NCI-H1930 (cell line): ENCODE measurements around the gene ARRDC5.
"Not testable (repeated sequence)": the region's sequence is repeated elsewhere in the genome, so short reads cannot be mapped to it uniquely, and the experiment has no call there.

Experiments used
- DNase-seq, 2 experiments: peaks; one replicate each; lab custom pipeline; 2025; lab: John Stamatoyannopoulos, UW

The ARRDC5 gene

DNA sequence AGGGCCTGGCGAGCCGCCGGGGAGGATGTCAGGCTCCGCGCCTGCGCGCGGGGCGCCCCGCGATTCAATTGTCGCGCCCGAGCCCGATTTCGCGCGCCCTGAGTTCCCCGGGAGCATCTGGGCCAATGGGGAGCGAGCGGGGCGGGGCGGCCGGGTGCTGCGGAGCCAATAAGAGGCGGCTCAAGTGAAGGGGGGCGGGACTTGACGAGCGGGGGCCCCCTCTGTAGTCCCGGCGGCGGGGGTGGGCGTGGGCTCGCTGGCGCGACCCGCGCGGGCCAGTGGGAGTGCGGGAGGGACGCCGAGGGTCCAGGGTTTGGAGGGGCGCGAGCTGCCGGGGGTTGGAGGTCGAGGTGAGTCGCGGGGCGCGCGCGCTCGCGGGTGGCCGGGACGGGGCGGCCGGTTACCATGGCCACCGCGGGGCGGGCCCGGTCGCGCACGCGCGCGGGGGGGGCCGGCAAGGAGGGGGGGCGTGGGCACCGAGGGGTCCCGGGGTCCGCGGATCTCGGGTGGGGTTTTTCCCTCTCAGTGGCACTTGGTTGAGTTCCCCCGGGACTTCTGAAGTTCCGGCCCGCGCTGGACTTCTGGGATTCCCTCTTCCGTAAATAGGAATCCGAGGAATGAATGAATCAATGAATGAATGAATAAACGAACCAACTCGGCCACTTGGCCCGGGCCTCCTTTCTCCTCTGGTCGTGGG, 7.3 kb upstream of the ARRDC5 start:
- DNase-seq: peak; percentile 85

DNA sequence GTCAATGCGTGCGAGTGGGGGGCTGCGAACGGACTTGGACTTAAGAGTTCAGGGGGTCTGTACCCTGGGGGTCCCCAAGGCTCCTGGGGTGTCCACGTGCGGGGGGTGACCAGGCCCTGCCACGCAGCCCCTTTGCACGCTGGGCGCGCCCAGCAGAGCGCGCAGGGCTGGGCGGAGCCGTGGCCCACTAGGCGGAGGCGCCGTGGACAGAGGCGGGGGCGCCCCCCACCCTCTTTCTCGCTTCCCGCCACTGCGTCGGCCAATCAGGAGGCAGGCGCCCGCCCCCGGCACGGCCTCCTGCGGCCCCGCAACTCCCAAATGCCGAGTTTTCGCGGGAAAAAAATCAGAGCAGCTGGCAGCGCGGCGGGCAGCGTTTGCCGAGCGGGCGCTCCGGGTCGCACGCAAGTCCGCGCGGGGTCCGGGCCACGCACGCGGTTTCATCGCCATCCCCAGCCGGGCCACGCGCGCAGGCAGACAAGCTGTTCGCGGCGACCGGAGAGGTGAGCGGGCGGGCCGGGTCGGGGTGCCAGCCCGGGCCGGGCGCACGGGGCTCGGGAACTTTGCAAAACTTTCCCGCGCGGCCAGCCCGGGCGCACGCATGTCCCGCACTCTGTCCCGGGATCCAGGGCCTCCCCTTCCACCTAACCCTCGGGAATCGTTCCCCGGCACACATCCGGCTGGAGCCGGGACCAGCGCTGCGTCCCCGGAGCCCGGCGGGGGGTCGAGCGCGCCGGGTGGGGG, 6.6 kb upstream of the ARRDC5 start, which contains the start of gene UHRF1:
Gene UHRF1, plus strand, starts transcription at position 346 of the 741 bp plus-strand sequence. CDS start 1,385 bp downstream, outside the sequence.
- peak; percentile 30 to 43 for DNase-seq

DNA sequence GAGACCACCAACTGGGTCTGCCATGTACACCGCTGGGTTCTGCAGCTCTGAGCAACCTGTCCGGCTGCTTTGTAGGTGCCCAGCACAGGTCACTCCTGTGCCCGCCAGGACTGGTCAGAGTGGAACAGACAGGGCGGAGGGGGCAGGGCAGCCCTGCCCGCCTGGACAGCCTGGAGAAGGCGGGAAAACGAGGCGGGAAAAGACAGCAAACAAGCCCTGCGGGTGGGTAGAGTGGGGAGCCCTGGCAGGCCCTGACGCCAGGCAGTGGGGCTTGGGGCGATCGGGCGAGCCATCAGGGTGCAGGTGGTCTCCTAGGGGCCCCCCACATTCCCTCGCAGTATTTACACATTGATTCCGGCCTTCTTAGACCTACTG, 6.1 kb upstream of the ARRDC5 start:
- DNase-seq: no peak

DNA sequence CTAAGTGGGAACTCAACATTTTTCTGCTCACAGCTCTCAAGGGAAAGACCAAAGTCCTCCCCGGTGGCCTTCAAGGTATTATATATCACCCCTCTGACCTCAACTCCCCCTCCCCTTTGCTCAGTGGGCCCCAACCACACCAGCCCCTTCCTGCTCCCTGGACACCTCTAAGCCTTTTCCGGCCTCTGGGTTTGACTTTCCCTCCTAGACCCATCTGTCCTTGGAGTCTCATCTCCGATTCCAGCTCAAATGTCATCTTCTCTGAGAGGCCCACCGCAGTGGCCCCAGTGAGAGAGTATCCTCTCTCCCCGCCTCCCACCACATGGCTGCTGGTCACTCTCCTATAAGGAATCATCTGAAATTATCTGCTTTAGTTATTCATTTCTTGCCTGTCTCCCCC, 5.7 kb upstream of the ARRDC5 start:
- no peak for DNase-seq

DNA sequence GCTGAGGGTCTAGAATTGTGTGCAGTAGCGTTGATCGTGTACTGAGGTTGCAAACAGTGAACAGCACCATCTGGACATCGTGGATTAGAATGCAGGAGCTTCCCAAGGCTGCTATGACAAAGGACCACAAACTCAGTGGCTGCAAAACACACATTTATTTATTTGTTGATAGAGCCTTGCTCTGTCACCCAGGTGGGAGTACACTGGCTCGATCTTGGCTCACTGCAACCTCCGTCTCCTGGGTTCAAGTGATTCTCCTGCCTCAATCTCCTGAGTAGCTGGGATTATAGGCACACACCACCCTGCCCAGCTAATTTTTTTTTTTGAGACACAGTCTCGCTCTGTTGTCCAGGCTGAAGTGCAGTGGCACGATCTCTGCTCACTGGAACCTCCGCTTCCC, 4.3 kb upstream of the ARRDC5 start:
- no peak for DNase-seq

DNA sequence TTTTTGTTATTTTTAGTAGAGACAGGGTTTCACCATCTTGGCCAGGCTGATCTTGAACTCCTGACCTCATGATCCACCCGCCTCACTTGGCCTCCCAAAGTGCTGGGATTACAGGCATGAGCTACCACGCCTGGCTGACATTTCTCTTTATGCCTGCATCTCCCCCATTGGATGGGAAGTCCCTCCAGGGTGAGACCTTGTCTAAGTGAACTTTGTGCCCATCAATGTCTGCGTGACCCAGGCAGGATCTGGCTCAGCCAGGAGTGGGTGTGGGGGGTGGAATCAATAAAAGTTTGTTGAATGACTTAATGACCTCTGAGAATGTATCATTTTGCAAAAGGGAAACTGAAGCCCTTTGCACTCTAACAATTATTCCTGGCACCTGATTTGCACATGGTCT, 1.8 kb upstream of the ARRDC5 start:
- DNase-seq: no peak

DNA sequence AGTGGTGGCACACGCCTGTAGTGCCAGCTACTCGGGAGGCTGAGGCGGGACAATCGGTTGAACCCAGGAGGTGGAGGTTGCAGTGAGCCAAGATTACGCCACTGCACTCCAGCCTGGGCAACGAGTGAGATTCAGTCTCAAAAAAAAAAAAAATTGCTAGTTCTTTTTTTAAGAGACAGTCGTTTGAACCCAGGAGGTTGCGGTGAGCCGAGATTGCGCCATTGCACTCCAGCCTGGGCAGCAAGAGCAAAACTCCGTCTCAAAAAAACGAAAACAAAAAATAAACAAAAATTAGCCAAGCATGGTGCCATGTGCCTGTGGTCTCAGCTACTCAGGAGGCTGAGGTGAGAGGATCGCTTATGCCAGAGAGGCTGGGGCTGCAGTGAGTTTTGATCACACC, 1.8 kb downstream of the ARRDC5 start:
- not testable (repeated sequence) for DNase-seq

DNA sequence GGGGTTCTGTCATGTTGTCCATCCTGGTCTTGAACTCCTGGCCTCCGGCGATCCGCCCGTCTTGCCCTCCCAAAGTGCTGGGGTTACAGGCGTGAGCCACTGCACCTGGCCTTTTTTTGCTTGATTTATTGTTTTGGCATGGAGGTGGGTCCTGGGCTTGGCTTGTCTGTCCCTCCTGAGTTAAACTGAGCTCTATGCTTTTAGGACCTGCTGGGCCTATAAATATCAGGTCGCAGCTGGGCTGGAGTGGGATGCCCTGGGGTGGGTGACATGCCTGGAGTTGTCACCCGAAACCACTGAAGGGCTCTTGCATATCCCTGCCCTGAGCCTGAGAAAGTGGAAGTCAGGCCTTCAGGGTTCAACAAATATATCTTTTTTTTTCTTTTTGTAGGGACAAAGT, 5.5 kb downstream of the ARRDC5 start:
- DNase-seq: no peak

DNA sequence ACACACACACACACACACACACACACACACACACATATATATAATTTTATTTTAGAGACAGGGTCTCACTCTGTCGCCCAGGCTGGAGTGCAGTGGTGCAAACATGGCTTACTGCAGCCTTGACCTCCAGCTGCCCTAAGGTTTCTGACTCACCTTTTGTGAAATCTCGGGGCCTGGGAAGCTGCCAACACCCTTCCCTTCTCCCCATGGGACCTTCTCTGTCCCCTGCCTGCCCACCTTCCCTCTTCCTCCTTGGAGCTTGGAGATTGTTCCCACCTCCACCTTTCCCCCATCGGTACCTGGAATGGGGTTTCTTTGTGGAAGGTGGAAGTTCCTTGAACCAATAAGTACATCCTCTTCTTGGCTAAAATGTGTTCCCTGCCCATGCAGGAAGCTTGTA, 6.3 kb downstream of the ARRDC5 start:
- DNase-seq: no peak

DNA sequence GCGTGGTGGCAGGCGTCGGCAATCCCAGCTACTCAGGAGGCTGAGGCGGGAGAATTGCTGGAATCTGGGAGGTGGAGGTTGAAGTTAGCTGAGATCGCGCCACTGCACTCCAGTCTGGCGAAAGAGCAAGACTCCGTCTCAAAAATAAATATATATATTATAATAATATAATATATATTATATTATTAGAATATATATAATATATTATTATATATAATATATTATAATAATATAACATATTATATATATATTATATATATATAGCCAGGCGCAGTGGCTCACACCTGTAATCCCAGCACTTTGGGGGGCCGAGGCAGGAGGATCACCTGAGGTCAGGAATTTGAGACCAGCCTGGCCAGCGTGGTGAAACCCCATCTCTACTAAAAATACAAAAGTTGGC, 9.7 kb downstream of the ARRDC5 start:
- DNase-seq: not testable (repeated sequence)

DNA sequence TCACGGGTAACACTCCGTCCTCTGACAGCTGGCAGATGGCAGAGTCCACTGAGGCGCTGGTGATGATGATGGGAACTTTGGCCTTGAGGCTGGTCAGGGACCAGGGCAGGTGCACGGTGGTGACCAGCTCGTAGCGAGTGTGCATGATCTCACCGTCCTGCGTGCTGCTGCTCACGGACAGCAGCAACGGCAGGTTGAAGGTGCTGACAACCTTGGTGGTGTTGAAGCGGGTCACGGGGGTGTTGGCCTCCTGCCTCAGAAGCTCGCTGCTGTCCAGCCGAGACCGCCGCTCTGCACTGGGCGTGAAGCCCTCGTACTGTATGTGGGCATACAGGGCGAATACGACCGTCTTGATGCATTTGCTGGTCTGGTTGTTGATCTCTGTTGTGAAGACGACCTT, 11.6 kb downstream of the ARRDC5 start:
- DNase-seq: no peak

DNA sequence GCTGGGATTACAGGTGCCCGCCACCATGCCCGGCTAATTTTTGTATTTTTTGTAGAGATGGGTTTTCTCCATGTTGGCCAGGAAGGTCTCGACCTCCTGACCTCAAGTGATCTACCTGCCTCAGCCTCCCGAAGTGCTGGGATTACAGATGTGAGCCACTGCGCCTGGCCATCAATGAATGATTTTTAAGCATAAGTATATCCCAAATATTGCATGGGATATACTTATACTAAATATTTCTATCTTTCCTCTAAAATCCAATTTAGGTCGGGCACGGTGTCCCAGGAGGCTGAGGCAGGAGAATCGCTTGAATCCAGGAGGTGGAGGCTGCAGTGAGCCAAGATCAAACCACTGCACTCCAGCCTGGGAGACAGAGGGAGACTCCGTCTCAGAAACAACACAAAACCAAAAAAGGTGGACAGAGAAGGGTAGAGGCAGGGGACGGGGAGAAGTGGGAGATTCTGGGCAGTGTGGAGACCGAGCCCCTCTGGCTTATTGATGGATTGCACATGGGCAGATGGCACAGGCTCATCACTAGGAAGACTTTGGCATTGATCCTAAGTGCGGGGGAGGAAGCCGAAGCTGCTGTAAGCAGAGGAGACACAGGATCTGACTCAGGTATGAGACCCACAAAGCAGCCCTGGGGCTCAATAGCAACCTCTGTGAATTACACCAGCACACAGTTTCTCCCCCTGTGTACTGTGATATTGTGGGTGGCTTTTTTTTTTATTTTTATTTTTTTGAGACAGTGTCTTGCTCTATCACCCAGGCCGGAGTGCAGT, 13.5 kb downstream of the ARRDC5 start:
- no peak for DNase-seq

DNA sequence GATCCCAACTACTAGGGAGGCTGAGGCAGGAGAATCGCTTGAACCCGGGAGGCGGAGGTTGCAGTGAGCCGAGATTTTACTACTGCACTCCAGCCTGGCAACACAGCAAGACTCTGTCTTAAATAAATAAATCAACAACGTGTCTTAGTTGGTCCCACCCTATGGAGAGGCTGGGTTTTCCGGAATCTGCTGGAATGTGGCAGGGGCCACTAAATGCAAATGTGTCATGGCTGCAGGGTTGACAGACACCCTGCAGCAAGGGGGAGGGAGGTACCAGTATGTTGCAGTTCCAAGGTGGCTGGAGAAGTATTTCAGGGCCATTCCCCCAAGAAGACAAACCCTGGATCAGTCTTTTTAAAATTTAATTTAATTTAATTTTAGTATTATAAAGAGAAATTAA, 14.9 kb downstream of the ARRDC5 start:
- not testable (repeated sequence) for DNase-seq

DNA sequence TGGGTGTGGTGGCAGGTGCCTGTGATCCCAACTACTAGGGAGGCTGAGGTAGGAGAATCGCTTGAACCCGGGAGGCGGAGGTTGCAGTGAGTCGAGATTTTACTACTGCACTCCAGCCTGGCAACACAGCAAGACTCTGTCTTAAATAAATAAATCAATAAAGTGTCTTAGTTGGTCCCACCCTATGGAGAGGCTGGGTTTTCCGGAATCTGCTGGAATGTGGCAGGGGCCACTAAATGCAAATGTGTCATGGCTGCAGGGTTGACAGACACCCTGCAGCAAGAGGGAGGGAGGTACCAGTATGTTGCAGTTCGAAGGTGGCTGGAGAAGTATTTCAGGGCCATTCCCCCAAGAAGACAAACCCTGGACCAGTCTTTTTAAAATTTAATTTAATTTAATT, 17.7 kb downstream of the ARRDC5 start:
- DNase-seq: not testable (repeated sequence)

DNA sequence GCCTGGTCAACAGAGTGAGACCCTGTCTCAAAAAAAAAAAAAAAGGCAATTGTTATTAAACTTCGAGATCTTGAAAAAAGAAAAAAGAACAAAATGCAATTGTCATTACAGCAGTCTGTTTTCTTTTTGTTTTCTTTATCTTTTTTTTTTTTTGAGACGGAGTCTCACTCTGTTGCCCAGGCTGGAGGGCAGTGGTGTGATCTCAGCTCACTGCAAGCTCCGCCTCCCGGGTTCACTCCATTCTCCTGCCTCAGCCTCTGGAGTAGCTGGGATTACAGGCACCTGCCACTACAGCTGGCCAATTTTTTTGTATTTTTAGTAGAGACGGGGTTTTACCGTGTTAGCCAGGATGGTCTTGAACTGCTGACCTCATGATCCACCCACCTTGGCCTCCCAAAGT, 19.8 kb downstream of the ARRDC5 start:
- not testable (repeated sequence) for DNase-seq

DNA sequence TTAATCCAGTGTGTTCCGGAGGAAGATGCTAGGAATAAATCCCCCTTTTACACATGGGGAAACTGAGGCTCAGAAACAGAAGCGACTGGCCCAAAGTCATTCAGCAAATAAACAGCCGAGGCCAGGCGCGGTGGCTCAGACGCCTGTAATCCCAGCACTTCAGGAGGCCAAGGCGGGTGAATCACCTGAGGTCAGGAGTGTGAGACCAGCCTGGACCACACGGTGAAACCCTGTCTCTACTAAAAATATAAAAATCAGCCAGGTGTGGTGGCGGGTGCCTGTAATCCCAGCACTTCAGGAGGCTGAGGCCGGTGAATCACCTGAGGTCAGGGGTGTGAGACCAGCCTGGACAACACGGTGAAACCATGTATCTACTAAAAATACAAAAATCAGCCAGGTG, 23.7 kb downstream of the ARRDC5 start:
- DNase-seq: no peak

DNA sequence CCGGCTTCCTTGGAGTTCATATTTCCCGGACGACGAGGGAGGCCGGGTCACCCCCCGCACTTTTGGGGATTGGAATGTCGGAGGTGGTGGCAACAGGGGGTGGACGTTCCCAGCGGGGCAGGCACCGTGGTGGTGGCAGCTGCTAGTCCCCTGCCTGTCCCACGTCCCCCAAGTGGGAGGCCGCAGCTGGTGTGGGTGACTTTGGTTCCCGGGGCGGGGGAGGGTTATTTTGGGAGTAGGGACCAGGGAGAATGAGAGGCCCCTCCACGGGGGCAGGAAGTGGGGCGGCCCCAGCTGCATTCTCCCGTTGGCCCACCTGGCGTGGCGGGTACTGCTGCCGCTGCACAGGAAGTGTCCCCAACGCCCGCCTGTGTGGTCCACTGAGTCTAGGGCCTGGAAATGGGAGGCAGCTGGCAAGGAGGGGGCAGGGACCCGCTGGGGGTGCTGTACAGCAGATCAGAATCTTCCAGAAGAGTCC, 24.2 kb downstream of the ARRDC5 start:
- no peak for DNase-seq

DNA sequence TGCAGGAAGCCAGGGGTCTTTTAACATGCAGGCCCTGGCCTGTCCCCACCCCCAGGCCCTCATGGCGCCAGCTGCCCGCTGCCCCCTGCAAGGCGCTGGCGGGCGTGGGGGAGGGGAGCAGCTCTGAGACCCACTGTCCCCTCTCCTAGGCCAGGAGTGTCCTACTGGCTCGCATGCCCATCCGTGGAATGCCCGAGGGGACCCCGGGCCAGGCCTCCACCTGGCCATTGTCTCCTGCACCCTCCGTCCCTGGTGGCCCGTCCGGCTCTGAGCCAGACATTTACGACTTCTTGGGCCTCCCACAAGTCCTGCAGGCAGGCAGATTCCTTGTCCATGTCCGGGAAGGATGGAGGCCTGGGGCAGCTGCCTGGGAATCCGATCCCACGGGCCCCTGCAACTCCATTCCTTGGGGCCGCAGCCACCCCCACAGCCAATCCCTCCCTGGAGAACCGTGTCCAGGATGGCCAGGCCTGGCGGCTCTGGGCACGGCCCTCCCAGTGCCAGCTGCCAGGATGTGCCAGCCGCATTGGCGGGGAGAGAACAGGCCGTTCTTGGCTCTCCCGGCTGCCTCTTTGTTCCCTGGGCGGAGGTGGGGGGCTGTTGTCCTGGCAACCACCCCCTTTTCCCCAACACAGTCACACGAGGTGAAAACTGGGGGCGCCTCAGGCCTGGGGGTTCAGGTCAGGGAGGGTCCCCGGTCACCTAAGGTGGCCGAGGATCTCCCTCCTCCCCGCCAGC, 24.8 kb downstream of the ARRDC5 start:
- DNase-seq: no peak

DNA sequence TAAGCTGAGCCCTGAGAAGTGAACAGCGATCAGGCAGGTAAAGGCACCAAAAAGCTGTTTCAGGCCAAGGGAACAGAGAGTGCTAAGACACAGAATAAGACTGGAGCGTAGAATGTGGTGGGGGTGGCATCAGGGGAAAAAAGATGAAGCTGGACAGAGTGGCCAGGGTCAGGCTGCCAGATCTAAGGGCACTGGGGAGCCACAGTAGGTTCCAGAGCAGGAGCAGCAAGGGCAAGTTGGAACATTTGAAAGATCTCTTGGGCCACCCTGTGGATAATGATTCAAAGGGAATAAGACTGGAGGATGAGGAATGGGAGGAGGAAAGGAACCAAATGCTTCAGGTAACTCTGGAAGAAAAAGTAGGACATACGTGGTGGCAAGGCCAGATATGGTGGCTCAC, 28.8 kb downstream of the ARRDC5 start:
- no peak for DNase-seq

DNA sequence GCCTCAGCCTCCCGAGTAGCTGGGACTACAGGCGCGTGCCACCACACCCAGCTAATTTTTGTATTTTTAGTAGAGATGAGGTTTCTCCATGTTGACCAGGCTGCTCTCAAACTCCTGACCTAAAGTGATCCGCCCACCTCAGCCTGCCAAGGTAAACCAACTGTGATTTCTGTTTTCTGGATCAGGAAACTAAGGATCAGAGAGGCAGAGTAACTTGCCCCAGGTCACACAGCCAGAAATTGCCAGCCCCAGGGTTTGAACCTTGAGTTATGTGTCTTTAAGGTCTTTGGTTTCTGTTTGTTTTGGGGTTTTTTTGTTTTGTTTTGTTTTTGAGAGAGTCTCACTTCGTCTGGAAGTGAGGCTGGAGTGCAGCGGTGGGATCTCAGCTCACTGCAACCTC, 31.0 kb downstream of the ARRDC5 start:
- DNase-seq: no peak

DNA sequence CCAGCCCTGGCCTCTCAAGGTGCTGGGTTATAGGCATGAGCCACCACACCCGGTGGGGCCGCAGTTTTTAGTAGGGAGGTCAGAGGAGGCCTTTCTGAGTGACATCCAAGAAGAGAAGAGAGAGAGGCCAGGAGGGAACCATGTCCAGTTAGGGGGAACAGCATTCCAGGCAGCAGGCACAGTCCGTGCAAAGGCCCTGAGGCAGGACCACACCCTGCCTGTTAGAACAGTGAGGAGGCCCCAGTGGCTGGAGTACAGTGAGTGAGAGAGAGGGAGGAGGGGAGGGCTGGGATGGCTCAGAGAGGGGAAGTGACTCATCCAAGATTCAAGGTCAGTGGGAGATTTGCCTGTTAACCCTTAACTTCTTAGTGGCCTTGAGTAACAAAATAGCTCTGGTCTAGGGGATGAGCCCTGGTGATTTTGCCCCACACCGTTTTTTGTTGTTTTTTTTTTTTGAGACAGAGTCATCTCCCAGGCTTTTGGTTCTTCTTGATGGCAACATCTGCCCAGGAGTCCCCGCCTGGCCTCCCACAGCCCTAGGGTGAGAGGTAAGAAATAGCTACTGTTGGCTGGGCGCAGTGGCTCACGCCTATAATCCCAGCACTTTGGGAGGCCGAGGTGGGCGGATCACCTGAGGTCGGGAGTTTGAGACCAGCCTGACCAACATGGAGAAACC, 32.5 kb downstream of the ARRDC5 start:
- no peak for DNase-seq
